HG02973 (cell line): Measurements from ENCODE around the gene KIRREL3.

Source experiments
- ATAC-seq: cut with Tn5 transposase; IDR thresholded peaks from one replicate; pipeline ENCODE4 v1.9.1; 2021; ENCODE audit warnings: moderate library complexity; ENCODE audit not compliant: unreplicated experiment

KIRREL3 gene

GRCh38 chr11:126837581-126837980, 163.0 kb downstream of the KIRREL3 start:
- no peak for ATAC-seq

GRCh38 chr11:126834573-126834972, 166.0 kb downstream of the KIRREL3 start:
- no peak for ATAC-seq

GRCh38 chr11:126834149-126834548, 166.4 kb downstream of the KIRREL3 start:
- ATAC-seq, result no peak

- ATAC-seq, result no peak
Measured at GRCh38 chr11:126833065-126833464, 167.5 kb downstream of the KIRREL3 start.

GRCh38 chr11:126832387-126832786, 168.2 kb downstream of the KIRREL3 start:
- ATAC-seq, result no peak

GRCh38 chr11:126830216-126830806, 170.3 kb downstream of the KIRREL3 start:
- no peak for ATAC-seq

- ATAC-seq, result no peak
Measured at GRCh38 chr11:126829716-126830115, 170.9 kb downstream of the KIRREL3 start.

- no peak for ATAC-seq
Measured at GRCh38 chr11:126824035-126824607, 176.4 kb downstream of the KIRREL3 start.

- ATAC-seq, result no peak
Measured at GRCh38 chr11:126823274-126823673, 177.3 kb downstream of the KIRREL3 start.

- ATAC-seq, result no peak
Measured at GRCh38 chr11:126821827-126822226, 178.7 kb downstream of the KIRREL3 start.

GRCh38 chr11:126819194-126819593, 181.4 kb downstream of the KIRREL3 start:
- ATAC-seq, result no peak

- no peak for ATAC-seq
Measured at GRCh38 chr11:126817523-126818450, 182.8 kb downstream of the KIRREL3 start.

GRCh38 chr11:126817096-126817495, 183.5 kb downstream of the KIRREL3 start:
- ATAC-seq, result no peak

GRCh38 chr11:126816645-126817044, 183.9 kb downstream of the KIRREL3 start:
- ATAC-seq, result no peak

GRCh38 chr11:126815111-126815510, 185.5 kb downstream of the KIRREL3 start:
- no peak for ATAC-seq

GRCh38 chr11:126810776-126811175, 189.8 kb downstream of the KIRREL3 start:
- ATAC-seq, result no peak

GRCh38 chr11:126809514-126810289, 190.9 kb downstream of the KIRREL3 start:
- ATAC-seq, result no peak

- no peak for ATAC-seq
Measured at GRCh38 chr11:126808836-126809235, 191.7 kb downstream of the KIRREL3 start.

- ATAC-seq, result no peak
Measured at GRCh38 chr11:126808296-126808695, 192.3 kb downstream of the KIRREL3 start.

- ATAC-seq, result no peak
Measured at GRCh38 chr11:126805870-126806269, 194.7 kb downstream of the KIRREL3 start.

- no peak for ATAC-seq
Measured at GRCh38 chr11:126804363-126804762, 196.2 kb downstream of the KIRREL3 start.
